Measurements from ENCODE around the gene MANF. TPM values are rescaled to one million over a fixed set of nuclear protein-coding genes. Genes with fewer than 3 reads are reported as not detected.

The MANF gene
- total and polyA plus RNA-seq, 2 donors (not counting 1 experiment from before 2014, with no cell fraction given), result 19.8 to 29.7 TPM

DNA sequence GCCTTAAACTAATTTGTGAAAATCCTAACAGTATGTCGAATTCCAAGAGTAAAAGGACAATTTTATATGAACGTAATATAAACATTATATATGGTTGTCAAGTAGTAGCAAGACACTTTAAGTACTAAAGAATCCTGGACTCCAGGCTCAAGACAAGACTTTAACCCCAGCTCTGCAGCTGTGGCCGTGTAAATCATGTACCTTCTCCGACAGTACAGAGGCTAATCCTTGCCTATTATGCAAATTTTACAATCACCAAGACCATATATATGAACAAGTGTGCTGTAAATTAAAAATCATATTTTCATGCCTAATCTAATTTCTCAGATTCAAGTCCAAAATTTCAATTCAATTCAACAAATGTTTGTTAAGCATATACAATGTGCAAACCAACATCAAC lies 41.8 kb downstream of the MANF start:
- no peak for TF ChIP-seq EZH2 (IDR thresholded peaks at IDR 0.05; ENCODE audit: borderline replicate concordance, insufficient read depth, low read depth, low read length, poor library complexity, severe bottlenecking)
- TF ChIP-seq, protein P1, sequence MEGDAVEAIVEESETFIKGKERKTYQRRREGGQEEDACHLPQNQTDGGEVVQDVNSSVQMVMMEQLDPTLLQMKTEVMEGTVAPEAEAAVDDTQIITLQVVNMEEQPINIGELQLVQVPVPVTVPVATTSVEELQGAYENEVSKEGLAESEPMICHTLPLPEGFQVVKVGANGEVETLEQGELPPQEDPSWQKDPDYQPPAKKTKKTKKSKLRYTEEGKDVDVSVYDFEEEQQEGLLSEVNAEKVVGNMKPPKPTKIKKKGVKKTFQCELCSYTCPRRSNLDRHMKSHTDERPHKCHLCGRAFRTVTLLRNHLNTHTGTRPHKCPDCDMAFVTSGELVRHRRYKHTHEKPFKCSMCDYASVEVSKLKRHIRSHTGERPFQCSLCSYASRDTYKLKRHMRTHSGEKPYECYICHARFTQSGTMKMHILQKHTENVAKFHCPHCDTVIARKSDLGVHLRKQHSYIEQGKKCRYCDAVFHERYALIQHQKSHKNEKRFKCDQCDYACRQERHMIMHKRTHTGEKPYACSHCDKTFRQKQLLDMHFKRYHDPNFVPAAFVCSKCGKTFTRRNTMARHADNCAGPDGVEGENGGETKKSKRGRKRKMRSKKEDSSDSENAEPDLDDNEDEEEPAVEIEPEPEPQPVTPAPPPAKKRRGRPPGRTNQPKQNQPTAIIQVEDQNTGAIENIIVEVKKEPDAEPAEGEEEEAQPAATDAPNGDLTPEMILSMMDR (IDR thresholded peaks at IDR 0.05), result no peak
- Histone ChIP-seq H3K4me2 (replicated peaks; ENCODE audit: low read depth, low read length, poor library complexity, severe bottlenecking) (no peak overlapping the region), H3K4me3 (ENCODE audit: control extremely low read depth in 1 of 5, extremely low read depth in 1 of 5, insufficient read depth in 1 of 5, low read depth in 2 of 5, low read length in 4 of 5) (no peak overlapping the region), H3K36me3 (replicated peaks in 1 of 2; ENCODE audit: control extremely low read depth in 1 of 2, control insufficient read depth in 1 of 2, extremely low read depth in 1 of 2, insufficient read depth in 2 of 2, low read length in 1 of 2) (peaks cover 10 to 54% of the 10 kb centered on the region in 2 experiments), H3K4me1 (ENCODE audit: control insufficient read depth in 2 of 2, insufficient read depth in 2 of 2, low read length in 2 of 2) (no peaks in the 10 kb centered on the region), H3K9ac (ENCODE audit: low read length) (no peak overlapping the region), H3K27ac (ENCODE audit: low read length in 2 of 2) (no peak overlapping the region), H3K9me3 (ENCODE audit: control extremely low read depth in 1 of 3, control insufficient read depth in 2 of 3, insufficient read depth in 1 of 3, low read length in 2 of 3) (no peaks in the 10 kb centered on the region), H2AFZ (ENCODE audit: insufficient read depth, low read depth, low read length, poor library complexity, severe bottlenecking) (no peak overlapping the region), H4K20me1 (ENCODE audit: control insufficient read depth, insufficient read depth, low read length, poor library complexity, severe bottlenecking) (no peaks in the 10 kb centered on the region), H3K79me2 (ENCODE audit: control insufficient read depth, insufficient read depth, low read length) (peaks cover 5% of the 10 kb centered on the region), H3K27me3 (replicated peaks in 1 of 4; ENCODE audit: control extremely low read depth in 1 of 4, control insufficient read depth in 3 of 4, insufficient read depth in 4 of 4, low read length in 3 of 4) (no peaks in the 10 kb centered on the region)
- Mint-ChIP-seq H3K4me3 (no peak overlapping the region), H3K27me3 (no peaks in the 10 kb centered on the region), H3K4me1 (no peaks in the 10 kb centered on the region), H3K27ac (no peak overlapping the region), H3K9me3 (ENCODE audit: insufficient read depth) (no peaks in the 10 kb centered on the region)
- intact Hi-C loops (cut with micrococcal nuclease), result no loop called here
- no peak for ATAC-seq (ENCODE audit: low read depth)
- no peak for DNase-seq
- ChIA-PET POLR2A (no interaction called here), CTCF (no interaction called here)
- no CpG with 5 or more reads among the region's 4 CpGs for WGBS (ENCODE audit: insufficient coverage)

DNA sequence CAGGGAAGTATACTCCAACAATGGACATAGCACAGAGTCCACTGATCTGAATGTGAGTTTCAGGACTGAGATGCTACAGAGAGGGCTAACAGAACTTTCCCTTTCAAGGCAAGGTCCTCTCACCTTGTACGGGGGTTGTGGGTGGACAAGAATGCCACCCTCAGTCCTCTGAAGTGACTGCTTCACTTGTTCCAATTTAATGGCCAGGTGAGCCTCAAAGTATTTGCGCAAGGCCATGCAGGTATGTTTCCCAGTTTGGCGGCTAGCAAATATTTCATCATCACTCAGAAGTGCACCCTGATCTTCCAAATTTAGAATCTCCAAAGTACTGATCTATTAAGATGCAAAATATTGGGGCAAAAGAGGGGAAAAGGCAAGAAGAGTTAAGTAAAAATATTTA lies 44.0 kb downstream of the MANF start:
- no peak overlapping the region for H3K4me2 ChIP-seq (replicated peaks; ENCODE audit: low read depth, low read length, poor library complexity, severe bottlenecking)
- H3K9me3 ChIP-seq (ENCODE audit: control extremely low read depth in 1 of 3, control insufficient read depth in 2 of 3, insufficient read depth in 1 of 3, low read length in 2 of 3), result no peaks in the 10 kb centered on the region
- no peak overlapping the region for H3K4me3 Mint-ChIP-seq
- no peak overlapping the region for H3K4me3 ChIP-seq (ENCODE audit: control extremely low read depth in 1 of 5, extremely low read depth in 1 of 5, insufficient read depth in 1 of 5, low read depth in 2 of 5, low read length in 4 of 5)
- TF ChIP-seq, protein P1 (IDR thresholded peaks at IDR 0.05), result no peak
- TF ChIP-seq EZH2 (IDR thresholded peaks at IDR 0.05; ENCODE audit: borderline replicate concordance, insufficient read depth, low read depth, low read length, poor library complexity, severe bottlenecking), result no peak
- H3K27me3 Mint-ChIP-seq, result no peaks in the 10 kb centered on the region
- H3K27ac Mint-ChIP-seq, result no peak overlapping the region
- no peak for DNase-seq
- WGBS (ENCODE audit: insufficient coverage), result 100% methylated on average over 1 of the region's 3 CpGs
- ChIA-PET POLR2A (no interaction called here), CTCF (interaction anchor here (1.5 kb wide), 1 partner anchor 253 kb away, joined by 5 read pairs; no protein-coding TSS in a partner anchor)
- H3K4me1 ChIP-seq (ENCODE audit: control insufficient read depth in 2 of 2, insufficient read depth in 2 of 2, low read length in 2 of 2), result no peaks in the 10 kb centered on the region
- no peak overlapping the region for H3K9ac ChIP-seq (ENCODE audit: low read length)
- no peaks in the 10 kb centered on the region for H3K9me3 Mint-ChIP-seq (ENCODE audit: insufficient read depth)
- intact Hi-C loops (cut with micrococcal nuclease), result no loop called here
- H3K4me1 Mint-ChIP-seq, result no peaks in the 10 kb centered on the region
- H3K27me3 ChIP-seq (replicated peaks in 1 of 4; ENCODE audit: control extremely low read depth in 1 of 4, control insufficient read depth in 3 of 4, insufficient read depth in 4 of 4, low read length in 3 of 4), result no peaks in the 10 kb centered on the region
- H3K79me2 ChIP-seq (ENCODE audit: control insufficient read depth, insufficient read depth, low read length), result peaks cover 5% of the 10 kb centered on the region
- H3K27ac ChIP-seq (ENCODE audit: low read length in 2 of 2), result no peak overlapping the region
- ATAC-seq (ENCODE audit: low read depth), result no peak
- peaks cover 12 to 57% of the 10 kb centered on the region in 2 experiments for H3K36me3 ChIP-seq (replicated peaks in 1 of 2; ENCODE audit: control extremely low read depth in 1 of 2, control insufficient read depth in 1 of 2, extremely low read depth in 1 of 2, insufficient read depth in 2 of 2, low read length in 1 of 2)
- H2AFZ ChIP-seq (ENCODE audit: insufficient read depth, low read depth, low read length, poor library complexity, severe bottlenecking), result no peak overlapping the region
- no peaks in the 10 kb centered on the region for H4K20me1 ChIP-seq (ENCODE audit: control insufficient read depth, insufficient read depth, low read length, poor library complexity, severe bottlenecking)
